PFSK-1 (cell line): Measurements from ENCODE around the gene FANCC.

Source experiments
- FOXP2 ChIP-seq: optimal IDR thresholded peaks from 2 replicates; pipeline ENCODE3; 2011; ENCODE audit warnings: borderline replicate concordance, control low read depth, inconsistent platforms; ENCODE audit not compliant: insufficient read depth; ENCODE audit errors: extremely low read length, extremely low read depth
- POLR2AphosphoS5 ChIP-seq: IDR thresholded peaks from 2 replicates; pipeline ENCODE4 v1.6.1; 2012; ENCODE audit warnings: low read depth, mild to moderate bottlenecking, control low read depth, low read length, moderate library complexity
- SIN3A ChIP-seq: IDR thresholded peaks from 2 replicates; pipeline ENCODE4 v1.6.1; 2012; ENCODE audit warnings: mild to moderate bottlenecking, low read length, moderate library complexity, borderline replicate concordance; ENCODE audit not compliant: insufficient read depth
- TAF1 ChIP-seq: IDR thresholded peaks from 2 replicates; pipeline ENCODE4 v1.6.1; 2012; ENCODE audit warnings: low read length, control low read depth, borderline replicate concordance; ENCODE audit not compliant: insufficient read depth
- TF ChIP-seq, protein P1 (sequence below), 2 experiments: IDR thresholded peaks; 2 replicates each; pipeline versions ENCODE4 v1.6.1 to v1.8.0; 2011 to 2012; ENCODE audit warnings: low read depth in 2 of 2, low read length in 2 of 2, control low read depth in 1 of 2, inconsistent platforms in 1 of 2, mild to moderate bottlenecking in 1 of 2, moderate library complexity in 1 of 2; ENCODE audit not compliant: insufficient read depth in 1 of 2

FANCC gene

GRCh38 chr9:95110921-95111525 lies 206.5 kb downstream of the FANCC start:
- TF ChIP-seq SIN3A (no peak), POLR2AphosphoS5 (no peak), FOXP2 (no peak), TAF1 (no peak)
- TF ChIP-seq, protein P1, sequence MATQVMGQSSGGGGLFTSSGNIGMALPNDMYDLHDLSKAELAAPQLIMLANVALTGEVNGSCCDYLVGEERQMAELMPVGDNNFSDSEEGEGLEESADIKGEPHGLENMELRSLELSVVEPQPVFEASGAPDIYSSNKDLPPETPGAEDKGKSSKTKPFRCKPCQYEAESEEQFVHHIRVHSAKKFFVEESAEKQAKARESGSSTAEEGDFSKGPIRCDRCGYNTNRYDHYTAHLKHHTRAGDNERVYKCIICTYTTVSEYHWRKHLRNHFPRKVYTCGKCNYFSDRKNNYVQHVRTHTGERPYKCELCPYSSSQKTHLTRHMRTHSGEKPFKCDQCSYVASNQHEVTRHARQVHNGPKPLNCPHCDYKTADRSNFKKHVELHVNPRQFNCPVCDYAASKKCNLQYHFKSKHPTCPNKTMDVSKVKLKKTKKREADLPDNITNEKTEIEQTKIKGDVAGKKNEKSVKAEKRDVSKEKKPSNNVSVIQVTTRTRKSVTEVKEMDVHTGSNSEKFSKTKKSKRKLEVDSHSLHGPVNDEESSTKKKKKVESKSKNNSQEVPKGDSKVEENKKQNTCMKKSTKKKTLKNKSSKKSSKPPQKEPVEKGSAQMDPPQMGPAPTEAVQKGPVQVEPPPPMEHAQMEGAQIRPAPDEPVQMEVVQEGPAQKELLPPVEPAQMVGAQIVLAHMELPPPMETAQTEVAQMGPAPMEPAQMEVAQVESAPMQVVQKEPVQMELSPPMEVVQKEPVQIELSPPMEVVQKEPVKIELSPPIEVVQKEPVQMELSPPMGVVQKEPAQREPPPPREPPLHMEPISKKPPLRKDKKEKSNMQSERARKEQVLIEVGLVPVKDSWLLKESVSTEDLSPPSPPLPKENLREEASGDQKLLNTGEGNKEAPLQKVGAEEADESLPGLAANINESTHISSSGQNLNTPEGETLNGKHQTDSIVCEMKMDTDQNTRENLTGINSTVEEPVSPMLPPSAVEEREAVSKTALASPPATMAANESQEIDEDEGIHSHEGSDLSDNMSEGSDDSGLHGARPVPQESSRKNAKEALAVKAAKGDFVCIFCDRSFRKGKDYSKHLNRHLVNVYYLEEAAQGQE (IDR thresholded peaks at IDR 0.05; ENCODE audit: insufficient read depth in 1 of 2, low read depth in 2 of 2, low read length in 2 of 2): no peak

GRCh38 chr9:95109456-95109855 lies 208.1 kb downstream of the FANCC start:
- TF ChIP-seq TAF1: no peak
- TF ChIP-seq FOXP2: no peak
- TF ChIP-seq, protein P1 (IDR thresholded peaks at IDR 0.05; ENCODE audit: insufficient read depth in 1 of 2, low read depth in 2 of 2, low read length in 2 of 2): no peak
- TF ChIP-seq SIN3A: no peak
- TF ChIP-seq POLR2AphosphoS5: no peak

- no peak for TF ChIP-seq FOXP2
- TF ChIP-seq SIN3A: no peak
- TF ChIP-seq, protein P1 (IDR thresholded peaks at IDR 0.05; ENCODE audit: insufficient read depth in 1 of 2, low read depth in 2 of 2, low read length in 2 of 2): no peak
- no peak for TF ChIP-seq TAF1
- no peak for TF ChIP-seq POLR2AphosphoS5
Measured at GRCh38 chr9:95108777-95109176, 208.7 kb downstream of the FANCC start.

DNA sequence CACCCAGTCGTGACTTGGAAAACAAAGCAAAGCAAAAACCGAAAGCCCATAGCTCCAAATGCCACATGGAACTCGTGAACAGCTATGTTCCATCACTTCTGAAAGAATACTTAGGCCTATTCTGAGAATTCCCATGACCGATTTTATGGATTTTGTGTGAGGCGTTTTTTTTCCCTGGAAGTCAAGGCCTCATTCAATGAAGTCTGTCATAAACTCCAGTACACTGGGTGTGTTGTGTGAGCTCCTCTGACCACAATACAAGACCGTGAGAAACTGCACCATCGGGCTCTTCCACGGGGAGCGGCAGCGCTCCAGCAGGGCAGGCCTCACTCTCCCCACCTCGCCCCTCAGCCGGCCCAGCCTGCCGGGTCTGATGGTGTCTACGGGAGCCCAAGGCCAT lies 209.5 kb downstream of the FANCC start:
- TF ChIP-seq POLR2AphosphoS5: no peak
- no peak for TF ChIP-seq FOXP2
- TF ChIP-seq, protein P1 (IDR thresholded peaks at IDR 0.05; ENCODE audit: insufficient read depth in 1 of 2, low read depth in 2 of 2, low read length in 2 of 2): no peak
- no peak for TF ChIP-seq TAF1
- TF ChIP-seq SIN3A: no peak
